ENCODE data around the gene KATNAL1. TPM values are rescaled to one million over a fixed set of nuclear protein-coding genes. Genes with fewer than 3 reads are reported as not detected.

The KATNAL1 gene
- total and polyA plus RNA-seq, 2 experiments from 2014 or later, result 2.1 to 9.8 TPM

DNA sequence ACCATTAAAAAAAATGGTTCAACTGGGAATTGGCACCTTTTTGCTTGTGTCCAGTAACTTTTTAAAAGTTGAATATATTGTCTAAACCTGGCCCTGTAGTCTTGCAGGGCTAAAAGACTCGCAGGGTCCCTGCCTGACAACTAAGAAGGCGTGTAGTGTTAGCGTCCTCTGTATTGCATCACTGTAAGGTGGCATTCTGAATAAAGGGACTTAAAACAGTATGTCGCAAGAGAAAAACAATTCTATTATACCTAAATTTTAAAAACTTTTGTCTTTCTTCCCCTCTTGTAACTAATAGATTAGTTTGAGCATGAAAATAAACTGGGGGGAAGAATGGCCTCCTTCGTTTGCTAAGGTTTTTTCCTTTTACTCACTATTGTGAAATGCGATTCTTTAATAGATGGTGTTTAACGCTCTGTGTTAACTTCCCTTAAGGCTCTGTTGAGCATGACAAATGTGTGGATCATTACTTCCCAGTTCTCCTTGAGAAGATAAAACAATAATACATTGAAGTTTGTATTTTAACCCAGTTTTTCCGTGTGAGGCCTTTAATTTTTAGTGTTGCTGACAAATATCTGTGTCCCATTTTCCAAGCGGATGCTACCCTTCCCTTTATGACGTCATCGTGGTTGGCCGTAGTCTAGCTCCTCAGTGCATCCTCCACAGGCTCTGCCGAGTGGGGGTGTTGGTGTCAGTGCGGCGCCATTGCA is 134.6 kb downstream of the KATNAL1 start:
- Histone ChIP-seq H3K4me1 (ENCODE audit: insufficient read depth) (no peaks in the 10 kb centered on the region), H3K4me2 (peak overlapping the region; percentile 35), H3K9me2 (replicated peaks; ENCODE audit: insufficient read depth) (no peaks in the 10 kb centered on the region), H3K9me3 (ENCODE audit: low read depth) (no peaks in the 10 kb centered on the region), H3K36me3 (replicated peaks; ENCODE audit: insufficient read depth, low read depth) (no peaks in the 10 kb centered on the region), H3K27me3 (no peaks in the 10 kb centered on the region), H3K4me3 (no peak overlapping the region), H4K20me1 (ENCODE audit: insufficient read depth, poor library complexity, severe bottlenecking) (no peaks in the 10 kb centered on the region), H3K79me2 (no peaks in the 10 kb centered on the region), H2AFZ (no peak overlapping the region), H3K27ac (no peak overlapping the region)
- DNase-seq (ENCODE audit: low spot score), result no peak
- TF ChIP-seq CTCF (IDR thresholded peaks at IDR 0.05; ENCODE audit: poor library complexity), result no peak
- TF ChIP-seq EZH2 (IDR thresholded peaks at IDR 0.05; ENCODE audit: borderline replicate concordance), result no peak
- WGBS (ENCODE audit: low lambda C conversion rate, missing lambda C conversion rate), result 70% methylated on average over 15 of the region's 15 CpGs

DNA sequence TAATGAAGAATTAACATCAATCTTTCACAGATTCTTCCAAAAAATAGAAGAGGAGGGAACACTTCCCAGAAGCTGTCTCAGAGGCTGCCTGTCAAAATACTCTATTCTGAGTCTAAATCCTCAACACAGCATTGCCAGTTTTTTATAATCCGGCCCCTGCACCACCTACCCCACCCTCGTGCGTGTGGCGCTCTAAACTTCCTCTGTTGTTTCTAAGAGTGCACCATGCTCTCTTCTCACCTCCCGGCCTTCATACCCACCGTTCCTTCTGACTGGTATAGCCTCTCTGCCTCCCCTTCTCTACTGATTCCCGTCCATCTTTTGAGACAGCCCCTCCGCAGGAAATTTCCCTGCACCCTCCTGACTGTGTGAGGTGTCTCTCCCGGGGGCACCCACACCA is 136.8 kb downstream of the KATNAL1 start:
- Histone ChIP-seq H2AFZ (no peak overlapping the region), H4K20me1 (ENCODE audit: insufficient read depth, poor library complexity, severe bottlenecking) (no peaks in the 10 kb centered on the region), H3K36me3 (replicated peaks; ENCODE audit: insufficient read depth, low read depth) (no peaks in the 10 kb centered on the region), H3K4me2 (no peak overlapping the region), H3K9me2 (replicated peaks; ENCODE audit: insufficient read depth) (no peaks in the 10 kb centered on the region), H3K4me1 (ENCODE audit: insufficient read depth) (no peaks in the 10 kb centered on the region), H3K27me3 (no peaks in the 10 kb centered on the region), H3K27ac (no peak overlapping the region), H3K79me2 (no peaks in the 10 kb centered on the region), H3K9me3 (ENCODE audit: low read depth) (no peaks in the 10 kb centered on the region), H3K4me3 (no peak overlapping the region)
- WGBS (ENCODE audit: low lambda C conversion rate, missing lambda C conversion rate), result 94% methylated on average over 9 of the region's 9 CpGs
- DNase-seq (ENCODE audit: low spot score), result no peak
- TF ChIP-seq EZH2phosphoT487 (IDR thresholded peaks at IDR 0.05; ENCODE audit: low read depth, severe bottlenecking, unreplicated experiment) (no peak), EZH2 (IDR thresholded peaks at IDR 0.05; ENCODE audit: borderline replicate concordance) (no peak), CTCF (IDR thresholded peaks at IDR 0.05; ENCODE audit: poor library complexity) (no peak)

GRCh38 chr13:30169442-30169841 is 137.9 kb downstream of the KATNAL1 start:
- Histone ChIP-seq H3K27me3 (no peaks in the 10 kb centered on the region), H3K9me3 (ENCODE audit: low read depth) (no peaks in the 10 kb centered on the region), H3K27ac (no peak overlapping the region), H3K4me3 (no peak overlapping the region), H3K36me3 (replicated peaks; ENCODE audit: insufficient read depth, low read depth) (no peaks in the 10 kb centered on the region), H2AFZ (no peak overlapping the region), H3K4me2 (no peak overlapping the region), H4K20me1 (ENCODE audit: insufficient read depth, poor library complexity, severe bottlenecking) (no peaks in the 10 kb centered on the region), H3K79me2 (no peaks in the 10 kb centered on the region), H3K4me1 (ENCODE audit: insufficient read depth) (no peaks in the 10 kb centered on the region), H3K9me2 (replicated peaks; ENCODE audit: insufficient read depth) (no peaks in the 10 kb centered on the region)
- WGBS (ENCODE audit: low lambda C conversion rate, missing lambda C conversion rate), result 35% methylated on average over 2 of the region's 2 CpGs
- TF ChIP-seq EZH2phosphoT487 (IDR thresholded peaks at IDR 0.05; ENCODE audit: low read depth, severe bottlenecking, unreplicated experiment), result no peak
- TF ChIP-seq CTCF (IDR thresholded peaks at IDR 0.05; ENCODE audit: poor library complexity), result no peak
- no peak for TF ChIP-seq EZH2 (IDR thresholded peaks at IDR 0.05; ENCODE audit: borderline replicate concordance)
- no peak for DNase-seq (ENCODE audit: low spot score)
